Measurements from ENCODE around the gene CALCB.

Gene CALCB

DNA sequence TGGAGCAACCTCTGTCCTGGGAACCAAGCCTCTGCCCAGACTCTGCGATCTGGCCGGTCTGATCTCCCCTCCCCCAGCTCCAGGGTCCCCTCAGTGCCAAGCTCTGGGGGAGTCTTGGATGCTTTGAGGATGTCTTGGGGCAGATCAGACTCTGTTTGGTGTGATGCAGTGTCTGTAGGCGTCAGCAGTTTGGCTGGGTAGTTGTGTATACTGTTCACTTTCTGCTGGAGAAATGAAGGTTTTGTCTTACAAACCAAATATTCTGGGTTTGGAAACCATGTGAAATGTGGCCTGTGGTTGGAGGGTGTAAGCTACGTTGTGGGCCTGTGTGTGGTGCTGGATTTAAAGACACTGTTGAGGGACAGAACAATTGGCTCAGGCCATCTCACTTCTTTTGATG is 46.0 kb downstream of the CALCB start:
- no peak for DNase-seq

DNA sequence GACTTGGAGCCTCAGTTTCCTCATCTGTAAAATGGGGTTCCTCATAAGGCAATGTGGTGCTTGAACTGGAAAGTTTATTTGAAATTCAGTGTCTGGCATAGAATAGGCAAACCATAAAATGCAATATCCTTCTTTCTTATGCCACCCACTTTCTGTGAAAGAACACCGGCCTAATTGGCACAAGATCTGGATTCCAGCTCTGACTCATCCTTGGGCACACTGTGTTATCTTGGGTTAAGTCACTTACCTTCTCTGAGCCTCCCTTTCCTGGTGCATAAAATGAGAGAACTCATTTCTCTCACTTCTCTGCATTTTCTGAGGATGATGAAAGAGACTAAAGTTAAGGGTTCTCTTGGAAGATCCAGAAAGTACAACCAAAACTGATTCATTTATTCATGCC is 46.4 kb downstream of the CALCB start:
- no peak for DNase-seq

DNA sequence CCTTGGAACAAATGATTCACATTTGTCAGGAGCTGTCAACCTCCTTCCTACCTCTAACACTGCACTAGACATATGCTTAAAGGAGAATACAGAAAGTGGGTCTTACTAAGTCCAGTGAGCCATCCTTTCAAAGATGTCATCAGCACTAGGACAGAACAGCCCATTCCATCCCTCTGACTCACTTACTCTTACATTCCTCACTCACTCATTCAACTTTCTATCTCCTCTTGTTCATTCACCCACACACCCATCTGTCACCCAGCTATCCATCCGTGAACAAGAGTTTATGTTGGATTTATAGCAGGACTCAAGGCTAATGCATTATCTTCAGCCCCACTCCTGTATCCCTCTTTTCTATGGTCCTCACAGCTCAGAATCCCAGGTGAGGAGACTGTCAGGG is 50.5 kb downstream of the CALCB start:
- DNase-seq = no peak

DNA sequence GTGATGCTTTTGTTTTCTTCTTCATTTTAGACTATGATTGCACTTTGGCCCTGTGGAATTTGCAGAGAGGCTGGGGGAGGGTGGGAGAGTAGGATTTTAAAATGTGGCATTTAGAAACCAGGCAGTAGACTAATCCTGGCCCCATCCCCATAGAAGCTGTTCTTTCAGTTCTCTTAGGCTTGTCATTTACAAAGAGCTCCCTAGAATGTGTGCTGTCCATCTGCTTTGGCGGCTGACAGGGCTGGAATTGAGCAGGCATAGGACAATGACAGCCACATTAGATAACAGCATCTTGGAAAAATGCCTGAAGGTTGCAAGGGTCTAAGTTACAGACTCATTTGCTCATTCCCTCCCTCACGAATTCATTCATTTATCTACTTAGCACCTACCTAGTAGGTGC is 51.1 kb downstream of the CALCB start:
- DNase-seq = no peak

DNA sequence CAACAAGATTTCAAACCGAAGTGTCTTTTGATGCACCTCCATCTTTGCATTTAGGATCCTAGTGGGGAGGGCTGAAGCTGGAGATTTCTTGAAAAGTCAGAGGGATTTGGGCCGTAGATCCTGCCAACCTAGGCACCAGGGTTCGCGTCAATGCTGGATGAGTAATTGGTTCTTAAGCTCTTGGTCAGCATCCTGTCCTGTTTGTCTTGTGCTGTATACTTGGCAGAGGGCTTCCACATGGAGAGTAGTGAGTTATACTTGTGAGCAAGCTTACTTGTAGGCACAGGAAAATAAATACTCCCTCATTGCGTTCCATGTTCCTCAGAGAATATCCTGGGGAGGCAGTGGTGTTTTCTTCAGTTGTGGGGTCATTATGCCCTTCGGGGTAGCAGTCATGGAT is 53.9 kb downstream of the CALCB start:
- no peak for DNase-seq

Data from hippocampal formation (tissue), 2 donors.